Spinal cord (tissue), 10 donors: ENCODE data around the gene ALG8. TPM values are rescaled to one million over a fixed set of nuclear protein-coding genes. Genes with fewer than 3 reads are reported as not detected.
"Not testable (repeated sequence)": the region's sequence is repeated elsewhere in the genome, so short reads cannot be mapped to it uniquely, and the experiment has no call there.

Experiments used
- DNase-seq, 6 donors: peaks; one replicate each; pipeline versions ENCODE4 v3.0.0 to v3.0.0-alpha.2; 2013 to 2015; ENCODE audit warnings: low spot score in 6 of 6, low read depth in 4 of 6
- H3K27ac ChIP-seq: one replicate; pipeline ENCODE4 v1.5.1; 2013; ENCODE audit warnings: low read depth, low read length, control low read depth
- H3K27me3 ChIP-seq: one replicate; pipeline ENCODE4 v1.6.1; 2013; ENCODE audit warnings: low read length; ENCODE audit not compliant: control insufficient read depth, insufficient read depth
- H3K36me3 ChIP-seq: one replicate; pipeline ENCODE4 v1.6.1; 2013; ENCODE audit warnings: low read length; ENCODE audit not compliant: control insufficient read depth, insufficient read depth
- H3K4me1 ChIP-seq: one replicate; pipeline ENCODE4 v1.6.1; 2013; ENCODE audit warnings: low read length; ENCODE audit not compliant: control insufficient read depth, insufficient read depth
- H3K4me3 ChIP-seq: one replicate; pipeline ENCODE4 v1.5.1; 2013; ENCODE audit warnings: low read depth, low read length, control low read depth
- H3K9me3 ChIP-seq: one replicate; pipeline ENCODE4 v1.6.1; 2013; ENCODE audit warnings: low read length; ENCODE audit not compliant: control insufficient read depth, insufficient read depth
- WGBS: methylation state at CpG from one replicate; pipeline ENCODE4 v1.1.5; 2013; ENCODE audit warnings: missing lambda C conversion rate; ENCODE audit not compliant: insufficient coverage; 5-methylcytosine and 5-hydroxymethylcytosine counted together
- polyA plus RNA-seq, 2 donors: library from polyadenylated mRNA; unstranded; fragments of 120-200 nt; gene quantifications; one replicate each; pipeline ENCODE4 v1.2.1, GENCODE V29; 2013; ENCODE audit not compliant: insufficient read length in 2 of 2
- total RNA-seq, 2 donors: library from RNA; depleted of rRNA in 1 of 2; stranded (reverse); fragments of 120-200 nt in 1 of 2; fragments of >200 nt in 1 of 2; gene quantifications; one replicate each; pipeline versions ENCODE4 v1.2.3 to v1.2.4, GENCODE V29; 2013 to 2014
- donor health status: healthy.

The ALG8 gene
- total and polyA plus RNA-seq, 4 donors: 38.0 to 55.7 (median 45.6) TPM

DNA sequence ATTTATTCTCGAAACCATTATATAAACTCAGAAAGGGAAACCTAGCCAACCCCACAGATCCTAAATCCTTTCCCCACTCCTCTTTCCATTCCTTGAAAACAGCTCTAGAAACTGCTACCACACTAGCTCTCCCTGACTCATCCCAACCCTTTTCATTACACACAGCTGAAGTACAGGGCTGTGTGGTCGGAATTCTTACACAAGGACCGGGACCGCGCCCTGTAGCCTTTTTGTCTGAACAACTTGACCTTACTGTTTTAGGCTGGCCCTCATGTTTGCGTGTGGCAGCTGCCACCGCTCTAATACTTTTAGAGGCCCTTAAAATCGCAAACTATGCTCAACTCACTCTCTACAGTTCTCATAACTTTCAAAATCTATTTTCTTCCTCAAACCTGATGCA, 54.9 kb downstream of the ALG8 start:
- H3K9me3 ChIP-seq, H3K27ac ChIP-seq, H3K36me3 ChIP-seq, H3K4me1 ChIP-seq, DNase-seq, H3K27me3 ChIP-seq, H3K4me3 ChIP-seq: not testable (repeated sequence)
- 84% methylated on average over 8 of the region's 8 CpGs for WGBS

DNA sequence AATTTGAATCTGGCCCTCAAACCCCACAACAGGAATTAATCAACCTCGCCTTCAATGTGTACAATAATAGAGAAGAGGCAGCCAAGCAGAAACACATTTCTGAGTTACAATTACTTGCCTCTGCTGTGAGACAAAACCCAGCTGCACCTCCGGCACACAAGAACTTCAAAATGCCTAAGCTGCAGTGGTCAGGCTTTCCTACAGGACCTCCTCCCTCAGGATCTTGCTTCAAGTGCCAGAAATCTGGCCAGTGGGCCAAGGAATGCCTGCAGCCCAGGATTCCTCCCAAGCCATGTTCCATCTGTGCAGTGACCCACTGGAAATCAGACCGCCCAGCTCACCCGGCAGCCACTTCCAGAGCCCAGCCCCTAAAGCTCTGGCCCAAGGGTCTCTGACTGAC, 56.4 kb downstream of the ALG8 start:
- Histone ChIP-seq H3K9me3 (no peaks in the 10 kb centered on the region), H3K4me3 (no peak overlapping the region), H3K4me1 (peaks cover 11% of the 10 kb centered on the region), H3K27me3 (no peaks in the 10 kb centered on the region), H3K36me3 (no peaks in the 10 kb centered on the region), H3K27ac (no peak overlapping the region)
- 75% methylated on average over 4 of the region's 4 CpGs for WGBS
- no peak for DNase-seq

DNA sequence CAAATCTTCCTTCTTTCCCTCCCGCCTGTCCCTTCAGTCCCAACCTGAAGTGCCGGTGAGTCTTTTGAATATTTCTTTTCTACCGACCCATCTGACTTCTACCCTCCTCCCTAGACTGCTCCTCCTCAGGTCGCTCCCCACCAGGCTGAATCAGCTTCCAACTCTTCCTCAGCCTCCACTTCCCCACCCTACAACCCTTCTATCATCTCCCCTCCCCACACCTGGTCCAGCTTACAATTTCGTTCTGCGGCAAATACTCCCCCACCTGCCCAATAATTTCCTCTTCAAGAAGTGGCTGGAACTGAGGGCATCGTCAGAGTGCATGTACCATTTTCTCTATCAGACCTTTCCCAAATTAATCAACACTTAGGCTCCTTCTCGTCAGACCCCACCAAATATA, 57.3 kb downstream of the ALG8 start:
- Histone ChIP-seq H3K4me3 (no peak overlapping the region), H3K36me3 (peaks cover under 1% of the 10 kb centered on the region), H3K27ac (no peak overlapping the region), H3K27me3 (no peaks in the 10 kb centered on the region), H3K4me1 (peaks cover 16% of the 10 kb centered on the region), H3K9me3 (no peaks in the 10 kb centered on the region)
- no peak for DNase-seq
- WGBS: 87% methylated on average over 8 of the region's 8 CpGs

DNA sequence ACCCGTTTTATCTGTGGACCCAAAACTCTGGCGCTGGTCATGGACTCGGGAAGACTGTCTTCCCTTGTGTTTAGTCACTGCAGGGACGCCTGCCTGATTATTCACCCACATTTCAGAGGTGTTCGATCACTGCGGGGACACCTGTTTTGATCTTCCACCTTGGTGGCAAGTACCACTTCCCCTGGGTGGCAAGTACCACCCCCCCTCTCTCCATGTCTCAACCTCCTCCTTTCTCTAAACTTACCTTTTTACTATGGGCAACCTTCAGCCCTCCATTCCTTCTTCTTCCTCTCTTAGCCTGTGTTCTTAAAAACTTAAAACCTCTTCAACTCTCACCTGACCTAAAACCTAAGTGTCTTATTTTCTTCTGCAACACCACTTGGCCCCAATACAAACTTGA, 57.8 kb downstream of the ALG8 start:
- H3K27ac ChIP-seq: no peak overlapping the region
- H3K36me3 ChIP-seq: peaks cover 5% of the 10 kb centered on the region
- no peak overlapping the region for H3K4me3 ChIP-seq
- peaks cover 20% of the 10 kb centered on the region for H3K4me1 ChIP-seq
- no peaks in the 10 kb centered on the region for H3K9me3 ChIP-seq
- WGBS: 97% methylated on average over 6 of the region's 6 CpGs
- no peak for DNase-seq
- no peaks in the 10 kb centered on the region for H3K27me3 ChIP-seq

DNA sequence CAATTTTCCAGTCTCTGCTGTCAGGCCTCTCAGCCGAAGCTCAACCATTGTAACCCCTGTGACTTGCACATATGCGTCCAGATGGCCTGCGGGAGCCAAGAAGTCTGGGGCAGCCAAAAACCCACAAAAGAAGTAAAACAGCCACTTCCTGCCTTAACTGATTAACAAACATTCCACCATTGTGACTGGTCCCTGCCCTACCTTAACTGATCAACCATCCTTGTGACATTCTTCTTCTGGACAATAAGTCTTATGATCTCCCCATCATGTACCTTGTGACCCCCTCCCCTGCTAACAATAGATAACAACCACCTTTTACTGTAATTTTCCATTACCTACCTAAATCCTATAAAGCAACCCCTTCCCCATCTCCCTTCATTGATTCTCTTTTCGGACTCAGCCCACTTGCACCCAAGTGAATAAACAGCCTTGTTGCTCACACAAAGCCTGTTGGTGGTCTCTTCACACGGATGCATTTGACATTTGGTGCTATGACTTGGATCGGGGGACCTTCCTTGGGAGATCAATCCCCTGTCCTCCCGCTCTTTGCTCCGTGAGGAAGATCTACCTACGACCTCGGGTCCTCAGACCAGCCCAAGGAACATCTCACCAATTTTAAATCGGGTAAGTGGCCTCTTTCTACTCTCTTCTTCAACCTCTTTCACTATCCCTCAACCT, 58.5 kb downstream of the ALG8 start:
- 89% methylated on average over 11 of the region's 11 CpGs for WGBS
- Histone ChIP-seq H3K9me3 (no peaks in the 10 kb centered on the region), H3K27me3 (no peaks in the 10 kb centered on the region), H3K27ac (no peak overlapping the region), H3K36me3 (peaks cover 5% of the 10 kb centered on the region), H3K4me1 (peaks cover 20% of the 10 kb centered on the region), H3K4me3 (no peak overlapping the region)
- DNase-seq: no peak

DNA sequence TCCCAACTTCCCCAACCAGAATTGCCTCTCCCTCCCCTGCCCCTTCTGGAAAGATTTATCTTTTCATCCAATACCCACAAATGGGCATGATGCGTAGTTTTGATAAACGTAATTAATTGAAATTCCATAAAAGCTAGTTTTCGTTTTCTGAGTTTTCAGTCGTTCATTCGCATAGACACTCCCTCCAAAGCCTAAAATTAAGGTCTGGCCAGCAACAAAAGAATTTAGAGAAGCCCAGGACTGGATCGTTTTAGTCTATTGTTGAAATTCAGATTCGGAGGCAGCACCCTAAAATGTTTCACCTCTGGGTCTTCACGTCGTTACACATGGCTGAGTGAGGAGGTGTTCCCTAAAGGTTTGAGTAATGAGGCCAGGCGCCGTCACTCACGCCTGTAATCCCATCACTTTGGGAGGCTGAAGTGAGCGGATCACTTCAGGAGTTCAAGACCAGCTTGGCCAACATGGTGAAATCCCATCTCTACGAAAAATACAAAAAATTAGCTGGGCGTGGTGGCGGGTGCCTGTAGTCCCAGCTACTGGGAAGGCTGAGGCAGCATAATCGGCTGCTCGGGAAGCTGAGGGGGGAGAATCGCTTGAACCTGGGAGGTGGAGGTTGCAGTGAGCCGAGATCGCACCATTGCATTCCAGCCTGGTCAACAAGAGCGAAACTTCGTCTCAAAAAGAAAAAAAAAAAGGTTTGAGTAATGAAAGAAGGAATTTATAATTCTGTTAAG, 59.2 kb downstream of the ALG8 start:
- Histone ChIP-seq H3K4me3 (peak overlapping the region; percentile 79), H3K9me3 (no peaks in the 10 kb centered on the region), H3K4me1 (peaks cover 20% of the 10 kb centered on the region), H3K36me3 (peaks cover 5% of the 10 kb centered on the region), H3K27me3 (no peaks in the 10 kb centered on the region), H3K27ac (peak overlapping the region; percentile 90)
- no peak for DNase-seq
- 81% methylated on average over 17 of the region's 23 CpGs for WGBS

DNA sequence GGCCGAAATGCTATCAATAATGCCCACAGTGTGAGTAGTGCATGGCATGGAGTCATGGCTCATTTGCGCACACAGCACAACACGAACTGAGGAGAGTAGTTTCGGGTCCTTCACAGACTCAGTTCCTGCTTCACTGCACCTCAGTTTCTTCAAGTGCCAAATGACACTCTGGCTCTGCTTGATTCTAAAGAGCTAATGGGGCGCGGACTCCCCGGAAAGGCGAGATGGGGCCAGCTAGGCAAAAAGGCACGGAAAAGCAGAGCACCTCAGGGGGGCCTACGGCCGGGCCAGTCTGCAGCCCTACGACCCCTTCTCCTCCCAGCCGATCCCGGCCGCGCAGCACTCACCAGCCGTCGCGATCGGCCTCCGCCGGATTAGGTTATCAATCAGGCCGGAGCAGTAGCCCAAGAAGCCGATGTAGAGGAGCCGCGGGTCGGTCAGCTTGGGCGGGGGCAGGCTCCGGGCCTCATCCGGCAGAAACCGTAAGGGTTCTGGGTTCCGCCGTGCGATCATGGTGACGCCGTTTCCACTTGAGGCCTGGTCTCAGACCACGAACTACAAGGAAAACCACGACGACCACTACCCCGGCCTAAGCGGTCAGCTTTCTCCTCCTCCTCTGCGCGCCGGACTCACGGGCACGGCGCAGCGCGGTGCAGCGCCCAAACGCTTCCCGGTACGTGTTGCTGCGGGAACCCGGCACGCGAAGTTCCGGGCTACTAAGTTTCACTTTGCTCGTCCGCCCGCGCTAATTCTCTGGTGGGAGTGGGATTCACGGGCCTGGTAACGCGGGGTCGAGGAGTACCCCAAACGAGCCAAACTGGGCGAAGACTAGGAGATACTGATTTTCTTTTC, 60.0 kb downstream of the ALG8 start, which contains the start of gene NDUFC2:
Gene NDUFC2, minus strand, starts transcription at position 631 of the 852 bp plus-strand sequence. Its CDS starts 118 bp downstream, at position 513.
- H3K36me3 ChIP-seq: peaks cover 5% of the 10 kb centered on the region

DNA sequence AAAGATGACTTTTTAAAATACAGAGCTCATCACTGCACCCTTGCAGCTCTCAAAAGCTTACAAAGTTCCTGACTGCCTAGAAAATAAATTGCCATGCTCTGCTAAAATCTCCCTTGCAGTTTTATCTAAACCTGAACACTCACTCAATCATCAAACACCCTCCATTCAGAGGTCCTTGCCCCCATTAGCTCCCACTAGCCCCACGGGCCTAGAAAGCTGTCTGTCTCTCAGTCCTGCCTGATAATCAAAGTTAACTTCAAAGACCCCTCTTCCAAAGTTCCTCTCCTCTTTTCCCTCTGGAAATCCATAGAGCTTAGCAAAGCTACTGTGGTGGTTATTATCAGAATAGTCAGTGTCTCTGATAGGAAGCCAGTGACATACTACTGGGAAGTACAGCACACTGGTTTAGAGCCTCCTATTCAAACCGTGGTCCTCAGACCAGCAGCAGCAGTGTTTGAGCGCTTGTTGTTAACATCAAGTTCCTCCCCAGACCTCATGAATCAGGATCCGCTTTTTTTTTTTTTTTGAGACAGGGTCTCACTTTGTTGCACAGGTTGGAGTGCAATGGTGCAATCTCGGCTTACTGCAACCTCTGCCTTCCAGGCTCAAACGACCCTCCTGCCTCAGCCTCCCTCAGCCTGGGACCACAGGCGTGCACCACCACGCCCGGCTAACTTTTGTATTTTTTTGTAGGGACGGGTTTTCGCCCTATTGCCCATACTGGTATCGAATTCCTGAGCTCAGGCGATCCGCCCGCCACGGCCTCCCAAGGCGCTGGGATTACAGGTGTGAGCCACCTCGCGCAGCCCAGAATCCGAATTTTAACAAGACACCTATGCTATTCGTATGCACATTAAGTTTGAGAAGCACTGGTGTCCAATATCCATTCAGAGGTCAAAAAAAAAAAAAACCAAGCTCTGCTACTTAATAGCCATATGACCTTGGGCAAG, 60.9 kb downstream of the ALG8 start:
- Histone ChIP-seq H3K9me3 (no peaks in the 10 kb centered on the region), H3K27me3 (no peaks in the 10 kb centered on the region), H3K4me1 (peaks cover 20% of the 10 kb centered on the region), H3K4me3 (peak overlapping the region; percentile 79), H3K27ac (peak overlapping the region; percentile 90), H3K36me3 (peaks cover 5% of the 10 kb centered on the region)
- no peak for DNase-seq
- 52% methylated on average over 11 of the region's 21 CpGs for WGBS

More for the DNA sequence above, 60.0 kb downstream of the ALG8 start, which contains the start of gene NDUFC2:
- Histone ChIP-seq H3K27me3 (no peaks in the 10 kb centered on the region), H3K4me1 (peaks cover 20% of the 10 kb centered on the region), H3K9me3 (no peaks in the 10 kb centered on the region), H3K27ac (peak within 1 kb of the TSS; percentile 90), H3K4me3 (peak within 1 kb of the TSS; percentile 79)
- DNase-seq: peak in 4 of 6 donors; percentile 74 to 94 (median 85)
- WGBS: 0% methylated on average over 59 of the region's 68 CpGs

DNA sequence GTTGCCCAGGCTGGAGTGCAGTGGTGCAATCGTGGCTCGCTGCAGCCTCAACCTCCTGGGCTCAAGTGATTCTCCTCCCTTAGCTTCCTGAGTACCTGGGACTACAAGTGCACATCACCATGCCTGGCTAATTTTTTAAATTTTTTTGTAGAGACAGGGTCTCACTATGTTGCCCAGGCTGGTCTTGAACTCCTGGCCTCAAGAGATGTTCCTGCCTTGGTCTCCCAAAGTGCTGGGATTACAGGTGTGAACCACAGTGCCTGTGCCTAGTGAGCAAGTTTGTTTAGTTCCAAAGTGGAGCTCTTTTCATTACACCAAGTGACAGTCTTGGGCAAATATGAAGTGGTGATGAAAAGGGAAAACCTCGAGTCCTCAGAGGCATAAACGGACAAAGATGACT, 61.8 kb downstream of the ALG8 start:
- not testable (repeated sequence) for H3K4me3 ChIP-seq, DNase-seq, H3K9me3 ChIP-seq, H3K27ac ChIP-seq, H3K36me3 ChIP-seq, H3K27me3 ChIP-seq
- WGBS: 91% methylated on average over 4 of the region's 4 CpGs
- H3K4me1 ChIP-seq: peaks cover 20% of the 10 kb centered on the region
